Measurements from ENCODE around the gene PGGHG. TPM values are rescaled to one million over a fixed set of nuclear protein-coding genes. Genes with fewer than 3 reads are reported as not detected.

PGGHG gene
- total RNA-seq (100 to 1,000 TPM in 4 of 6 donors, 10 to 100 TPM in 1, 1 to 10 TPM in 1; 8.9 to 534 (median 198) TPM), polyA plus RNA-seq (1,000 to 10,000 TPM; 1,516 to 4,700 TPM)

DNA sequence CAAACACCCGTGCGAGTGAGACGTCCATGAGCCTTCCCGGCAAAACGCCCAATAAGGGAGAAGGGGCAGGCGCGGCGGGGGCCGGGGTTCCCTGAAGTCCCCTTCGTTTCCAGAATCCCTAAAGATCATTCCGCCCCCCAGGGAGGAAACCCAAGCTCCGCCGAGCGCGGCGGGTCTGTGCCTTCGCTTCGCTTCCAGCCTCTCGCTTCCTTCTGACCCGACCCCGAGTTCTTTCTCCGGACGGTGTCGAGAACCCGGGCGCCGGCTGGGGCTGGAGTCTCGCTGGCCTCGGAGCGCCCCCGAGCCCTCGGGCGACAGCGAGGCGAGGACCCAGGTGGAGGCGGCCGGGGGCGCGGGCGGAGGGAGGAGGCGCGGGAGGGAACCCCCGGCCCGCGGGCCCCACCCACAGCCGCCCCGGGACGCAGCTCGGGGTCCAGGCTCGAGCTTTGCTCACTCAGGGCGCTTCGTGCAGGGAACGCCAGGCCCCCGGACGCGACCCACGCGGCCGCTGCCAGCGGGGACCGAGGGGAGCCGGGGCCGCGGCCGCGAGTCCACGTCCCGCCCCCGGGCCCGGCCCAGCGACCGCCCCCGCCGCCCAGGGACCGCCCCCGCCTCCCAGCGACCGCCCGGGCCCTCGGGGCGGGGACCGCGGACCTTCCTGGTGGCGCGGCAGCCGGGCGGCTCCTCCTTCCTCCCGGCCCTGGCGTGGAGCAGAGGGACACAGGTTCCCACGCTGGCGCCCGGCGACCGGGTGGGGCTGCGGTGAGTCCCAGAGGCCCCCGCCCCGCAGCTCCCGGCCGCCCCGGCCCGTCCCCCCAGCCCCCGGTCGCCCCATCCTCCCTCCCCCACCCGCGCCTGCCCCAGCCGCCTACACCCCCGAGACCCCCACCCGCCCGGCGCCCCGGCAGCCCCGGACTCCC, at the start of gene PGGHG:
TSS of gene PGGHG (plus strand) at position 649 of the 920 bp plus-strand sequence. CDS start 691 bp downstream, outside the sequence.
- intact Hi-C loops (cut with DNase I), result no loop called here
- Histone ChIP-seq H3K4me3 (peak within 1 kb of the TSS; percentile 36 to 91 (median 62)), H3K27ac (peak within 1 kb of the TSS; percentile 80 to 93 (median 88)), H3K27me3 (peaks cover 0 to 4% (median 0%) of the 10 kb centered on the region in 4 donors), H3K4me1 (peaks cover 0 to 6% (median 0%) of the 10 kb centered on the region in 3 donors), H3K36me3 (peaks cover 0 to 20% (median 0%) of the 10 kb centered on the region in 3 donors), H3K9me3 (no peaks in the 10 kb centered on the region)
- 0 to 1% methylated on average over 43 to 111 of the region's 112 CpGs for WGBS, 2 donors
- ATAC-seq (peak; percentile 62 to 81 (median 80)), DNase-seq (peak; percentile 69 to 92 (median 88)), FAIRE-seq (no peak)
- TF ChIP-seq, protein P1, sequence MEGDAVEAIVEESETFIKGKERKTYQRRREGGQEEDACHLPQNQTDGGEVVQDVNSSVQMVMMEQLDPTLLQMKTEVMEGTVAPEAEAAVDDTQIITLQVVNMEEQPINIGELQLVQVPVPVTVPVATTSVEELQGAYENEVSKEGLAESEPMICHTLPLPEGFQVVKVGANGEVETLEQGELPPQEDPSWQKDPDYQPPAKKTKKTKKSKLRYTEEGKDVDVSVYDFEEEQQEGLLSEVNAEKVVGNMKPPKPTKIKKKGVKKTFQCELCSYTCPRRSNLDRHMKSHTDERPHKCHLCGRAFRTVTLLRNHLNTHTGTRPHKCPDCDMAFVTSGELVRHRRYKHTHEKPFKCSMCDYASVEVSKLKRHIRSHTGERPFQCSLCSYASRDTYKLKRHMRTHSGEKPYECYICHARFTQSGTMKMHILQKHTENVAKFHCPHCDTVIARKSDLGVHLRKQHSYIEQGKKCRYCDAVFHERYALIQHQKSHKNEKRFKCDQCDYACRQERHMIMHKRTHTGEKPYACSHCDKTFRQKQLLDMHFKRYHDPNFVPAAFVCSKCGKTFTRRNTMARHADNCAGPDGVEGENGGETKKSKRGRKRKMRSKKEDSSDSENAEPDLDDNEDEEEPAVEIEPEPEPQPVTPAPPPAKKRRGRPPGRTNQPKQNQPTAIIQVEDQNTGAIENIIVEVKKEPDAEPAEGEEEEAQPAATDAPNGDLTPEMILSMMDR (IDR thresholded peaks at IDR 0.05), result no peak

GRCh38 chr11:240315-240714, 48.6 kb upstream of the PGGHG start:
- H3K27ac ChIP-seq, result no peak overlapping the region
- peaks cover 0 to 17% (median 0%) of the 10 kb centered on the region in 3 donors for H3K36me3 ChIP-seq
- no peak for DNase-seq
- ATAC-seq, result no peak
- H3K9me3 ChIP-seq, result no peaks in the 10 kb centered on the region
- no peak for FAIRE-seq
- H3K4me3 ChIP-seq, result no peak overlapping the region
- intact Hi-C loops (cut with DNase I), result no loop called here
- WGBS, 2 donors, result 25 to 38% methylated on average over 1 of the region's 1 CpG
- no peaks in the 10 kb centered on the region for H3K27me3 ChIP-seq
- H3K4me1 ChIP-seq, result peaks cover 4 to 18% (median 7%) of the 10 kb centered on the region in 3 donors
- TF ChIP-seq, protein P1 (IDR thresholded peaks at IDR 0.05), result no peak

GRCh38 chr11:241634-242033, 47.3 kb upstream of the PGGHG start:
- H3K27me3 ChIP-seq, result no peaks in the 10 kb centered on the region
- H3K36me3 ChIP-seq, result peaks cover 0 to 25% (median 0%) of the 10 kb centered on the region in 3 donors
- WGBS, 2 donors, result 91 to 92% methylated on average over 5 of the region's 5 CpGs
- no peaks in the 10 kb centered on the region for H3K9me3 ChIP-seq
- DNase-seq (no peak), ATAC-seq (no peak), FAIRE-seq (no peak)
- TF ChIP-seq, protein P1 (IDR thresholded peaks at IDR 0.05), result no peak
- intact Hi-C loops (cut with DNase I), result no loop called here
- H3K4me1 ChIP-seq, result peaks cover 4 to 15% (median 7%) of the 10 kb centered on the region in 3 donors
- no peak overlapping the region for H3K4me3 ChIP-seq
- no peak overlapping the region for H3K27ac ChIP-seq

- TF ChIP-seq, protein P1 (IDR thresholded peaks at IDR 0.05), result no peak
- no peak for ATAC-seq
- WGBS, 2 donors, result 90 to 93% methylated on average over 2 of the region's 2 CpGs
- peaks cover 0 to 46% (median 10%) of the 10 kb centered on the region in 3 donors for H3K36me3 ChIP-seq
- peaks cover 0 to 4% (median 0%) of the 10 kb centered on the region in 3 donors for H3K4me1 ChIP-seq
- H3K4me3 ChIP-seq, result no peak overlapping the region
- FAIRE-seq, result no peak
- no peaks in the 10 kb centered on the region for H3K27me3 ChIP-seq
- no peak overlapping the region for H3K27ac ChIP-seq
- H3K9me3 ChIP-seq, result no peaks in the 10 kb centered on the region
- intact Hi-C loops (cut with DNase I), result no loop called here
- no peak for DNase-seq
Measured at GRCh38 chr11:244376-244775, 44.5 kb upstream of the PGGHG start.
